Smooth muscle cell of the brain vasculature (primary cell): ENCODE data around the gene ARHGEF12.

Experiments used
- DNase-seq: peaks from one replicate; pipeline ENCODE4 v3.0.0-alpha.2; 2012; ENCODE audit warnings: low read depth, low spot score

The ARHGEF12 gene

GRCh38 chr11:120335908-120336640, at the start of gene ARHGEF12:
Gene ARHGEF12, plus strand, starts transcription at chr11:120336413. Its CDS starts 831 bp downstream, at chr11:120337244.
- peak; percentile 95 for DNase-seq

GRCh38 chr11:120288021-120288420, 48.2 kb upstream of the ARHGEF12 start:
- DNase-seq = no peak

- DNase-seq = no peak
Measured at GRCh38 chr11:120289426-120289825, 46.8 kb upstream of the ARHGEF12 start.

- DNase-seq = no peak
Measured at GRCh38 chr11:120290956-120291355, 45.3 kb upstream of the ARHGEF12 start.

- no peak for DNase-seq
Measured at GRCh38 chr11:120293038-120293800, 43.0 kb upstream of the ARHGEF12 start.

GRCh38 chr11:120294096-120294495, 42.1 kb upstream of the ARHGEF12 start:
- no peak for DNase-seq

- no peak for DNase-seq
Measured at GRCh38 chr11:120295099-120295498, 41.1 kb upstream of the ARHGEF12 start.

GRCh38 chr11:120296554-120296953, 39.7 kb upstream of the ARHGEF12 start:
- DNase-seq = no peak

GRCh38 chr11:120298461-120298860, 37.8 kb upstream of the ARHGEF12 start:
- DNase-seq = no peak

- DNase-seq = no peak
Measured at GRCh38 chr11:120302001-120302805, 34.0 kb upstream of the ARHGEF12 start.

GRCh38 chr11:120303004-120303637, 33.1 kb upstream of the ARHGEF12 start:
- DNase-seq = peak; percentile 54

GRCh38 chr11:120304526-120304925, 31.7 kb upstream of the ARHGEF12 start:
- DNase-seq = no peak

GRCh38 chr11:120305286-120305685, 30.9 kb upstream of the ARHGEF12 start:
- no peak for DNase-seq

GRCh38 chr11:120306519-120307242, 29.5 kb upstream of the ARHGEF12 start:
- DNase-seq = no peak

GRCh38 chr11:120307476-120307875, 28.7 kb upstream of the ARHGEF12 start:
- DNase-seq = no peak

- no peak for DNase-seq
Measured at GRCh38 chr11:120308081-120308480, 28.1 kb upstream of the ARHGEF12 start.

- no peak for DNase-seq
Measured at GRCh38 chr11:120310870-120311269, 25.3 kb upstream of the ARHGEF12 start.

- no peak for DNase-seq
Measured at GRCh38 chr11:120314861-120315260, 21.4 kb upstream of the ARHGEF12 start.

GRCh38 chr11:120316880-120317688, 19.1 kb upstream of the ARHGEF12 start:
- DNase-seq = no peak
